Effector memory CD4-positive, alpha-beta T cell (primary cell): ENCODE results near the gene NLRP3.

ENCODE experiments used
- DNase-seq, 3 donors: peaks; one replicate each; pipeline ENCODE4 v3.0.0-alpha.2; 2020
- H3K27ac ChIP-seq: 2 replicates; pipeline ENCODE4 v1.7.0; 2013; ENCODE audit warnings: mild to moderate bottlenecking, low read length, moderate library complexity; ENCODE audit not compliant: insufficient read depth, poor library complexity, severe bottlenecking
- H3K27me3 ChIP-seq: replicated peaks from 2 replicates; pipeline ENCODE4 v1.7.0; 2013; ENCODE audit warnings: mild to moderate bottlenecking, low read length; ENCODE audit not compliant: insufficient read depth, control insufficient read depth, poor library complexity, severe bottlenecking
- H3K36me3 ChIP-seq: 2 replicates; pipeline ENCODE4 v1.7.0; 2013; ENCODE audit warnings: mild to moderate bottlenecking, low read length, moderate library complexity; ENCODE audit not compliant: control insufficient read depth, insufficient read depth
- H3K4me1 ChIP-seq: 2 replicates; pipeline ENCODE4 v1.7.0; 2013; ENCODE audit warnings: low read length, mild to moderate bottlenecking; ENCODE audit not compliant: control insufficient read depth, insufficient read depth, poor library complexity, severe bottlenecking
- H3K4me3 ChIP-seq: 2 replicates; pipeline ENCODE4 v1.7.0; 2013; ENCODE audit warnings: low read length, low read depth, mild to moderate bottlenecking; ENCODE audit not compliant: insufficient read depth, poor library complexity, severe bottlenecking
- H3K9me3 ChIP-seq: 2 replicates; pipeline ENCODE4 v1.7.0; 2013; ENCODE audit warnings: mild to moderate bottlenecking, low read length, moderate library complexity; ENCODE audit not compliant: control insufficient read depth

NLRP3 gene

DNA sequence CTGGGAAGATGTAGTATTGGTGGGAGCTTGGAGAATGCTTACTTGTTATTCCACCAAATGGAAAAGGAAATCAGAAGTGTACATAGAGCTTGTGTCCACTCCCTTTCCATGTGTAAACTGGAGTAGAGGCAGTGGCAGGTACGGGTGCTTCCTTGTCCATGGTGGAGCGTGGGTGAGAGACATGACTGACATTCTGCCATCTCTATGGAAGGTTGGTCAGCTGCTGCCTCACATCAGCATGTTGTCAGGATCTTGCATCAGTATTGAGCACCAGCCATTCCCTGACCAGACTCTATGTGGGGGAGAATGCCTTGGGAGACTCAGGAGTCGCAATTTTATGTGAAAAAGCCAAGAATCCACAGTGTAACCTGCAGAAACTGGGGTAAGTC, 19.8 kb downstream of the NLRP3 start:
- DNase-seq: no peak
- H3K27ac ChIP-seq: no peak overlapping the region
- H3K4me3 ChIP-seq: no peak overlapping the region
- H3K4me1 ChIP-seq: no peaks in the 10 kb centered on the region
- H3K27me3 ChIP-seq: no peaks in the 10 kb centered on the region
- no peaks in the 10 kb centered on the region for H3K9me3 ChIP-seq
- H3K36me3 ChIP-seq: peaks cover 14% of the 10 kb centered on the region

- Histone ChIP-seq H3K27me3 (no peaks in the 10 kb centered on the region), H3K27ac (no peak overlapping the region), H3K4me3 (no peak overlapping the region), H3K36me3 (peaks cover 14% of the 10 kb centered on the region), H3K9me3 (no peaks in the 10 kb centered on the region), H3K4me1 (no peaks in the 10 kb centered on the region)
- no peak for DNase-seq
Observed at GRCh38 chr1:247437551-247438505, 21.9 kb downstream of the NLRP3 start.

- no peak for DNase-seq
- no peaks in the 10 kb centered on the region for H3K4me1 ChIP-seq
- H3K27ac ChIP-seq: no peak overlapping the region
- H3K9me3 ChIP-seq: no peaks in the 10 kb centered on the region
- peaks cover 31% of the 10 kb centered on the region for H3K36me3 ChIP-seq
- no peaks in the 10 kb centered on the region for H3K27me3 ChIP-seq
- H3K4me3 ChIP-seq: no peak overlapping the region
Observed at GRCh38 chr1:247440001-247440620, 24.1 kb downstream of the NLRP3 start.

DNA sequence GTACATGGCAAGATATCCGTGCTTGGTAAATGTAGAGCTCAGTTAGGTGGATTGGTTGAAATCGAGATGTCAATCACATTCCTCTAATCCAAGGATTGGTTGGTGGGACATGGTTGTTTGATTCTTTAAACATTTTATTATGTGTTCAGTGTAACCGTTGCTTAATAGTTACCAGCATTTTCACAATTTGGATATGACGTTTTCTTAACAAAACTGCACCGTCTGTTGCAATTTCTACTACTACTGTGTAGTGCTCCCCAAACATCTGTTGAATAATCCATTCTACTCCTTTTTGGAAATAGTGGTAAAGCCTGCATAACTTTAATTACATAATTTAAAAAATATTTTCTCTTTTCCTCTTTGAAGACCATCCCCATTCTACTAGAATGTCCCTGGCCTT, 25.6 kb downstream of the NLRP3 start:
- H3K4me3 ChIP-seq: no peak overlapping the region
- H3K27ac ChIP-seq: no peak overlapping the region
- H3K9me3 ChIP-seq: no peaks in the 10 kb centered on the region
- DNase-seq: no peak
- no peaks in the 10 kb centered on the region for H3K27me3 ChIP-seq
- peaks cover 40% of the 10 kb centered on the region for H3K36me3 ChIP-seq
- no peaks in the 10 kb centered on the region for H3K4me1 ChIP-seq

DNA sequence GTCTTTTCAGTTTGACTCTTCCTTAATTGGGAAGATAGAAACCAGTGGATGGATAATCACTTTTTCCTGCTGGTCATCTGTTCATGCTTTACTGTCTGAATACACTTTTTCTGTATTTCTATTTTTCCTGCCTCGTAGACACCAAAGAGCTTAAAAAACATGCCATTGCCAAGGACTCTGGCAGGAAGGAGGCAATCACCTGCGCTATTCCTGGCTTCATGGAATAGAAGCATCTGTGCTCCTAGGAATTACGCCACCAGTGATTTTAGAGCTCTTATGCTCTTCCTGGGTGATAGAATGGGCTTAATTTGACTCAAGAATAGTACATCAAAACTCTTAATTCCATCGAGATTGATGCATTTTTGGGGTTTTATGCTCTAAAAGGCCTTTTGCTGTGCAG, 26.2 kb downstream of the NLRP3 start:
- peaks cover 42% of the 10 kb centered on the region for H3K36me3 ChIP-seq
- H3K27ac ChIP-seq: no peak overlapping the region
- no peaks in the 10 kb centered on the region for H3K27me3 ChIP-seq
- H3K9me3 ChIP-seq: no peaks in the 10 kb centered on the region
- no peak overlapping the region for H3K4me3 ChIP-seq
- no peak for DNase-seq
- no peaks in the 10 kb centered on the region for H3K4me1 ChIP-seq

DNA sequence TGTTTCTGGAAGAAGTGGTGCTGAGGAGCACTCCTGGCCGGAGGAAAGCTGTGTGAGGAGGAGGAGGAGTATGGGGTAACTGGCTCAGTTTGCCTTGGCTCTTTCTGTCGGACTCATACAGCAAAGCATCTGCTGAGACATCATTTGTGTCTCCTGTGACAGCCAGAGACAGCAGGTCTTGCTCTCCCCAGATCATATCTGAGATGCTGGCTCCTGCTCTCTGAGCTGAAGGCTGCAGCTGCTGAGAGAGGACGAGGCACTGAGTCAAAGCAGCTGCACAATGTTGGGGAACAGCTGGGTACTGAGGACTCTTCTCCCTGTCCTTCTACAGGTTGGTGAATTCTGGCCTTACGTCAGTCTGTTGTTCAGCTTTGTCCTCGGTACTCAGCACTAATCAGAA, 27.7 kb downstream of the NLRP3 start:
- no peaks in the 10 kb centered on the region for H3K4me1 ChIP-seq
- H3K36me3 ChIP-seq: peaks cover 42% of the 10 kb centered on the region
- DNase-seq: no peak
- no peak overlapping the region for H3K27ac ChIP-seq
- H3K9me3 ChIP-seq: no peaks in the 10 kb centered on the region
- H3K27me3 ChIP-seq: no peaks in the 10 kb centered on the region
- H3K4me3 ChIP-seq: no peak overlapping the region

GRCh38 chr1:247444571-247444970, 28.6 kb downstream of the NLRP3 start:
- Histone ChIP-seq H3K9me3 (no peaks in the 10 kb centered on the region), H3K27ac (no peak overlapping the region), H3K4me3 (no peak overlapping the region), H3K4me1 (no peaks in the 10 kb centered on the region), H3K27me3 (no peaks in the 10 kb centered on the region), H3K36me3 (peaks cover 38% of the 10 kb centered on the region)
- no peak for DNase-seq

GRCh38 chr1:247445526-247446356, 29.8 kb downstream of the NLRP3 start:
- Histone ChIP-seq H3K9me3 (no peaks in the 10 kb centered on the region), H3K36me3 (peaks cover 33% of the 10 kb centered on the region), H3K4me1 (no peaks in the 10 kb centered on the region), H3K27ac (no peak overlapping the region), H3K4me3 (no peak overlapping the region), H3K27me3 (no peaks in the 10 kb centered on the region)
- no peak for DNase-seq

GRCh38 chr1:247447162-247447909, 31.4 kb downstream of the NLRP3 start:
- H3K4me3 ChIP-seq: no peak overlapping the region
- DNase-seq: no peak
- H3K9me3 ChIP-seq: no peaks in the 10 kb centered on the region
- no peaks in the 10 kb centered on the region for H3K27me3 ChIP-seq
- H3K27ac ChIP-seq: no peak overlapping the region
- no peaks in the 10 kb centered on the region for H3K4me1 ChIP-seq
- peaks cover 33% of the 10 kb centered on the region for H3K36me3 ChIP-seq
